ENCODE results near the gene UNC5CL.

- no peak for TF ChIP-seq CTCF (IDR thresholded peaks at IDR 0.05)
- TF ChIP-seq POLR2A (IDR thresholded peaks at IDR 0.05), result no peak
- no peak for TF ChIP-seq POLR2AphosphoS5 (IDR thresholded peaks at IDR 0.05)
These were observed 26.6 kb upstream of the UNC5CL start for GRCh38 chr6:41065550-41066026.

Measured in upper lobe of left lung (tissue), 4 donors.